Mammary epithelial cell (primary cell): Measurements from ENCODE around the gene OPHN1.

Source experiments
- EZH2 ChIP-seq: IDR thresholded peaks from 2 replicates; pipeline ENCODE4 v1.6.1; 2012; ENCODE audit warnings: low read length, inconsistent platforms, borderline replicate concordance
- TF ChIP-seq, protein P1 (sequence below), 2 donors: IDR thresholded peaks in 1 of 2; conservative IDR thresholded peaks in 1 of 2; 2 replicates each; pipeline ENCODE4 v1.5.1; 2011 to 2012; ENCODE audit warnings: inconsistent platforms in 2 of 2, low read length in 2 of 2, mild to moderate bottlenecking in 2 of 2, control low read depth in 1 of 2, low read depth in 1 of 2; ENCODE audit not compliant: insufficient read depth in 1 of 2; ENCODE audit errors: extremely low read depth in 1 of 2

DNA sequence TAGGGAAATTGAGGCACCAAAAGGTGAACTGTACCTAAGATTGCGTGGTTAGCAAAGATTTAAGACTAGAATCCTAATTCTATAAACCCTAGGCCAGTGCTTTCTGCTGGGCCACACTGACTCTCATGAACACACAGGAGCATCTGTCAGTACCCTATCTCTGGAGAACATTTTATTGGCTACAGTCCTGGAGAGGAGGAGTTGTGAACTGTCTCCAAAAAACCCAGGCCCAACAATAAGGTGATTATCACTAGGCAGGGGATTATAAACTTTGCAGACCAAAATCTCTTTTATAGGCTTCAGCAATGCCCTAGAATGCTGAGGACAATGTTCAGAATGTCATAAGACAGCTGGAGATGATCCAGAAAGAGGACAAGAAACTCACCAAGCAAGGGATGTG, 24.1 kb downstream of the OPHN1 start:
- TF ChIP-seq EZH2: no peak
- TF ChIP-seq, protein P1, sequence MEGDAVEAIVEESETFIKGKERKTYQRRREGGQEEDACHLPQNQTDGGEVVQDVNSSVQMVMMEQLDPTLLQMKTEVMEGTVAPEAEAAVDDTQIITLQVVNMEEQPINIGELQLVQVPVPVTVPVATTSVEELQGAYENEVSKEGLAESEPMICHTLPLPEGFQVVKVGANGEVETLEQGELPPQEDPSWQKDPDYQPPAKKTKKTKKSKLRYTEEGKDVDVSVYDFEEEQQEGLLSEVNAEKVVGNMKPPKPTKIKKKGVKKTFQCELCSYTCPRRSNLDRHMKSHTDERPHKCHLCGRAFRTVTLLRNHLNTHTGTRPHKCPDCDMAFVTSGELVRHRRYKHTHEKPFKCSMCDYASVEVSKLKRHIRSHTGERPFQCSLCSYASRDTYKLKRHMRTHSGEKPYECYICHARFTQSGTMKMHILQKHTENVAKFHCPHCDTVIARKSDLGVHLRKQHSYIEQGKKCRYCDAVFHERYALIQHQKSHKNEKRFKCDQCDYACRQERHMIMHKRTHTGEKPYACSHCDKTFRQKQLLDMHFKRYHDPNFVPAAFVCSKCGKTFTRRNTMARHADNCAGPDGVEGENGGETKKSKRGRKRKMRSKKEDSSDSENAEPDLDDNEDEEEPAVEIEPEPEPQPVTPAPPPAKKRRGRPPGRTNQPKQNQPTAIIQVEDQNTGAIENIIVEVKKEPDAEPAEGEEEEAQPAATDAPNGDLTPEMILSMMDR (conservative IDR thresholded peaks at IDR 0.05 in 1 of 2, IDR thresholded peaks at IDR 0.05 in 1 of 2; ENCODE audit: extremely low read depth in 1 of 2, insufficient read depth in 1 of 2, low read depth in 1 of 2, low read length in 2 of 2): no peak
